ENCODE measurements around the gene LGALS8.

Gene LGALS8

DNA sequence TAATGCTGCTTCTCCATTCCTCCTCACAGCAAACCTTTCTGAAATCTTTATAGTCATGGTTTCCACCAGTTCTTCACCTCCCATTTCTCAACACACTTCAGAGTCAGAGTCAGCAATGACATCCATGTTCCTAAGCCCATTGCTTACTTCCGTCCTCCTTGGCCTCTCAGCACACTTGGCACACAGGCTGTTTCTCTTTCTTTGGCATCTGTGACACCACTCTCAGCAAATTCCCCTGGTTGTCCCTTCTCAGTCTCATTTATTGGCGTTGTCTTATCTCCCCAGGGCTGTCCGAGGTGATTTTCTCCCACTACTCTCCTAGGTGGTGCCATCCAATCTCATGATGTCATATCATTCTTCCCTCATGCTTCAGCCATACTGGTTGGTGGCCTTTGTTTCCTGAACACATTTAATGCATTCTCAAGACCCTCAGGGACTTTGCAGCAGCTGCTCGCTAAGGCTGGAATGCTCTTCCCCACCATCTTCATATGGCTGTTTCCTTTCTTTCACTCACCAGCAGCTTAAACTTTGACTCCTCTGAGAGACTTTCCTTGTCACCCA, 3.3 kb upstream of the LGALS8 start:
- Mint-ChIP-seq H3K27ac (no peak overlapping the region), H3K27me3 (no peaks in the 10 kb centered on the region), H3K9me3 (no peaks in the 10 kb centered on the region), H3K36me3 (ENCODE audit: low read depth) (peaks cover 9% of the 10 kb centered on the region), H3K4me3 (no peak overlapping the region), H3K4me1 (peaks cover 25% of the 10 kb centered on the region)
- no peak for DNase-seq
- no peak for ATAC-seq

DNA sequence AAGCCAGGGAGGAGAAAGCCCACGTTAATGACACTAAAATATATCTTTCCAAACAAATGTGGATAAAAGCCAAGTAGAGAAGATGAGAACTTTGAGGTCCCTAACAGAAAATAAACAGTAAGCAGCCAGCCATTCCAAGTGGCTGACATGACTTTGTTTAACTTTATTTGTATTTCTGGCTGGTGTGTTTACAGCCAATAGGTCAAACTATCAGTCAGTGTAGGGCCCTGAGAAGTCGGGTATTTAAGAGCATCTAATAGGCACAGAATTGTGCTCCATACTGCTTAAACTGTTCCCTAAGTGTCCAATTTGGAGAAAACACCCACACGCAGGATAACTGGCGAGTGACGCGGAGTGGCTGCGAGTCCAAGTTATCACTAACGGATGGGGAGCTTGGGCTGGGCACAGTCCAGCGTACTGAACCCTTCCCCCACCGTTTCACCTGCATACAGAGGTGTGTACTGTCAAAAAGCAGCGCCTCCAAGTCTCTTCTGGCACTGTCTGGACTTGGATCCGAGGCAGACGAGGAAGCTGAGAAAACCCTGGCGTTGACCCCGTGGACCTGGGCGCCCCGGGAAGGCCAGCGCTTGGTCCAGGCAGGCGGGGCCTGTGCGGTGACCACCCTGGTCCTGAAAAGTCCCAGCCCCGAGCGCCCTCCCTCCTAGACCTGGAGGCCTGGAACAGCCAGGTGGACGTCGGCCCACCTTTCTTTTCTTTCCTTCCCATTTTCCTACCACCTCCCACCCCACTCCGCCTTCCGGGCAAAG, 662 bp upstream of the LGALS8 start:
- peak overlapping the region; percentile 93 for H3K27ac Mint-ChIP-seq
- no peaks in the 10 kb centered on the region for H3K9me3 Mint-ChIP-seq
- peaks cover 22% of the 10 kb centered on the region for H3K4me1 Mint-ChIP-seq
- peaks cover 24% of the 10 kb centered on the region for H3K36me3 Mint-ChIP-seq (ENCODE audit: low read depth)
- H3K4me3 Mint-ChIP-seq, result peak overlapping the region; percentile 92
- H3K27me3 Mint-ChIP-seq, result no peaks in the 10 kb centered on the region
- DNase-seq, result peak; percentile 12
- no peak for ATAC-seq

DNA sequence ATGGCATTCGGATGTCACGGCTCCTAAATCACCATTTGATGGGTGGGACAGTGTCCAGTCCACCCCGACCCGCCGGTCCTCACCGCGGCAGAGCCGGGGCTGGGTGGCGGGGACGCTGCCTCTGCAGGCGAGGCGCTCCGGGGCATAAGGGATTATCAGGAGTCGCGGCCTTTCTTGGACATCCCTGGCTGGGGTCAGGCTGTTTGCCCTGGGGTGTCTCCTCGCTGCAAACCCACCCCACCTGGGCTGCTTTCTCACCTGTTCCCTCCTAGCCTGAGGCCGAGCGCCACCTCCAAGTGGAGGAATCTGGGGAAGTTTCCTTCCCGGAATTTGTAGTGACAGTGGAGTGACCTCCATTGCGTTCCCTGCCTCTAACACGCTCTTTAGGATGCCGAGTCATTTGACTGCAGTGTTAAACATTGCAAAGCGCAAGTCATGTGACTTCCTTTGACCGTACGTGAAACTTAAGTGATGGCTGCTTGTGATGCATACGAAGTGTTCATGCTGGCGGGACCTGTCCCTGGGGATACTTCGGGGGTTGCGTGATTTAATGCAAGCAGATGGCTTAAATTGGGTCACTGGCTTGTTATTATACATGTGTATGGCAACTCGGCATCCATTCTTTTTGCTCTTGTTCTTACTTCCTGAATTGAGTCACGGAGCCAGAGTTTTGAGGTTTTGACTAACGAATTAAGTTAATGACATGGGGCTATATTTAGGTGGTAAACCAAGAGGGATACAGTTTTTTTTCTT, 536 bp downstream of the LGALS8 start:
- peak overlapping the region; percentile 93 for H3K27ac Mint-ChIP-seq
- H3K36me3 Mint-ChIP-seq (ENCODE audit: low read depth), result peaks cover 24% of the 10 kb centered on the region
- peak; percentile 57 for DNase-seq
- H3K4me3 Mint-ChIP-seq, result peak overlapping the region; percentile 92
- peak; percentile 89 for ATAC-seq
- H3K27me3 Mint-ChIP-seq, result no peaks in the 10 kb centered on the region
- H3K9me3 Mint-ChIP-seq, result no peaks in the 10 kb centered on the region
- peaks cover 22% of the 10 kb centered on the region for H3K4me1 Mint-ChIP-seq

DNA sequence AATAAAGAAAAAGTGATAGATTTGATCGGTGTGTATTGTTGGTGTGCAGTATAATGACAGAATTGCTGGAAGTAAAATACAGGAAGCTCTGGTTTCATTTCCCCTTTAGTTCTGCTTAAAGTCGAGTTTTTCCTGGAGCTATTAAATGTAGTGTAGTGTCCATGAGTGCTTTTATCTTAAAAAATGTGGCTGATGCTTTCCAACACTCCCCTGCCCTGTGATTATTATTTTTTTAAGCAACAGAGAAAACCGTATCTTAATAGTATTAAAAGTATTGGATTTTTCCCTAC, 1.1 kb downstream of the LGALS8 start:
- no peak for ATAC-seq

GRCh38 chr1:236526079-236526478, 2.3 kb downstream of the LGALS8 start:
- no peak overlapping the region for H3K4me3 Mint-ChIP-seq
- DNase-seq (no peak), ATAC-seq (no peak)
- no peaks in the 10 kb centered on the region for H3K27me3 Mint-ChIP-seq
- H3K9me3 Mint-ChIP-seq, result no peaks in the 10 kb centered on the region
- H3K4me1 Mint-ChIP-seq, result peaks cover 32% of the 10 kb centered on the region
- H3K36me3 Mint-ChIP-seq (ENCODE audit: low read depth), result peaks cover 28% of the 10 kb centered on the region
- H3K27ac Mint-ChIP-seq, result peak overlapping the region; percentile 32

More for the DNA sequence above, 1.1 kb downstream of the LGALS8 start:
- peaks cover 24% of the 10 kb centered on the region for H3K36me3 Mint-ChIP-seq (ENCODE audit: low read depth)
- peak overlapping the region; percentile 92 for H3K4me3 Mint-ChIP-seq
- H3K27me3 Mint-ChIP-seq, result no peaks in the 10 kb centered on the region
- no peak for DNase-seq
- H3K9me3 Mint-ChIP-seq, result no peaks in the 10 kb centered on the region
- peaks cover 22% of the 10 kb centered on the region for H3K4me1 Mint-ChIP-seq
- peak overlapping the region; percentile 93 for H3K27ac Mint-ChIP-seq

GRCh38 chr1:236530286-236530685, 6.5 kb downstream of the LGALS8 start:
- Mint-ChIP-seq H3K27ac (peak overlapping the region; percentile 45), H3K27me3 (no peaks in the 10 kb centered on the region), H3K9me3 (no peaks in the 10 kb centered on the region), H3K4me1 (peaks cover 45% of the 10 kb centered on the region), H3K4me3 (no peak overlapping the region), H3K36me3 (ENCODE audit: low read depth) (peaks cover 33% of the 10 kb centered on the region)
- ATAC-seq (no peak), DNase-seq (no peak)

DNA sequence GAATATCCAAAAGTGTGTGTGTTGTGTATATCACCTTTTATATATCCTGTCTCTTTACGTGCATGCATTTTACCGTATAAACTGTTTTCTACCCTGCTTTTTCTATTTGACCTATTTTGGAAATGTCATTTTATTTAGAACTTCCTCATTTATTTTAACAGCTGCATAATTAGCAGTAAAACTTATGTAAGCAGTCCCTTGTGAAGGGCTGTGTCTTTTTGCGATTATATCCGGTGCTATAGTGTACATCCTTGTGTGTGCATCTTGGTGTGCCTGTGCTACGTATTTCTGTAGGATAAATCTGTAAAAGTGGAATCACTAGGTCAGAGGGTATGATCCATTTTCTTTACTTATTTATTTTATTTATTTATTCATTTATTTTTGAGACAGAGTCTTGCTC, 7.2 kb downstream of the LGALS8 start:
- H3K4me3 Mint-ChIP-seq, result no peak overlapping the region

GRCh38 chr1:236532850-236533249, 9.1 kb downstream of the LGALS8 start:
- ATAC-seq, result no peak
- Mint-ChIP-seq H3K9me3 (no peaks in the 10 kb centered on the region), H3K4me1 (peaks cover 44% of the 10 kb centered on the region), H3K4me3 (no peak overlapping the region), H3K27me3 (no peaks in the 10 kb centered on the region), H3K27ac (peak overlapping the region; percentile 12), H3K36me3 (ENCODE audit: low read depth) (peaks cover 28% of the 10 kb centered on the region)
- DNase-seq, result no peak

More for the DNA sequence above, 7.2 kb downstream of the LGALS8 start:
- ATAC-seq (no peak), DNase-seq (no peak)
- Mint-ChIP-seq H3K4me1 (peaks cover 47% of the 10 kb centered on the region), H3K27ac (peak overlapping the region; percentile 45), H3K9me3 (no peaks in the 10 kb centered on the region), H3K36me3 (ENCODE audit: low read depth) (peaks cover 31% of the 10 kb centered on the region), H3K27me3 (no peaks in the 10 kb centered on the region)

DNA sequence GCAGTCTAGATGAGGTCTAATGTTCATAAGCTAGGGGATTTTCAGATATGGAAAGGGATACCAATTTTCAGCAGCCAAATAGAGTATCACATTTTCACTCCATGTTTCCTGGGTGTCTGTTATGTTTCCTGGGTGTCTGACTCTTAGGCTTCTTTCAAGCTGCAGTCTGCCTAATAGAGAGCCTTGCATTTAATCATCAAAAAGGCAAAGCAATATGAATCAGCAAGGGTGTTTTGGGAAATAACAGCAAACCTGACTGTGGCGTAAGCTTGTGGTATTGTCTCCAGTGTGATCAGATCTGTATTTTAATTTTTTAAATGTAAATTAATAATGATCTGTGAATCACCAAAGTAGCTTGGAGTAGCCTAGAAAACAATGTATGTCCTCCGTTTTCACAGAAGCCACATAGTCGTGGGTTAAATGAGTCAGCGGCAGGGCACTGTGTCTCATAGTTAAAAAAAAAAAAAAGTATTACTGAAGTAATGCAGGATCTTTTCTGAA, 10.4 kb downstream of the LGALS8 start:
- no peaks in the 10 kb centered on the region for H3K9me3 Mint-ChIP-seq
- peak overlapping the region; percentile 91 for H3K27ac Mint-ChIP-seq
- no peaks in the 10 kb centered on the region for H3K27me3 Mint-ChIP-seq
- DNase-seq, result peak; percentile 35
- peak overlapping the region; percentile 24 for H3K4me3 Mint-ChIP-seq
- peaks cover 44% of the 10 kb centered on the region for H3K4me1 Mint-ChIP-seq
- peaks cover 34% of the 10 kb centered on the region for H3K36me3 Mint-ChIP-seq (ENCODE audit: low read depth)
- ATAC-seq, result peak; percentile 89

GRCh38 chr1:236535190-236535589, 11.4 kb downstream of the LGALS8 start:
- H3K9me3 Mint-ChIP-seq, result no peaks in the 10 kb centered on the region

GRCh38 chr1:236535662-236536161, 11.9 kb downstream of the LGALS8 start:
- H3K36me3 Mint-ChIP-seq (ENCODE audit: low read depth), result peaks cover 45% of the 10 kb centered on the region
- peak overlapping the region; percentile 53 for H3K27ac Mint-ChIP-seq
- H3K27me3 Mint-ChIP-seq, result no peaks in the 10 kb centered on the region
- H3K4me1 Mint-ChIP-seq, result peaks cover 37% of the 10 kb centered on the region
- ATAC-seq (no peak), DNase-seq (no peak)
- H3K9me3 Mint-ChIP-seq, result no peaks in the 10 kb centered on the region
- H3K4me3 Mint-ChIP-seq, result no peak overlapping the region

More at GRCh38 chr1:236535190-236535589, 11.4 kb downstream of the LGALS8 start:
- no peak for ATAC-seq
- peaks cover 41% of the 10 kb centered on the region for H3K4me1 Mint-ChIP-seq
- peaks cover 42% of the 10 kb centered on the region for H3K36me3 Mint-ChIP-seq (ENCODE audit: low read depth)
- peak overlapping the region; percentile 53 for H3K27ac Mint-ChIP-seq
- H3K4me3 Mint-ChIP-seq, result no peak overlapping the region
- no peak for DNase-seq
- no peaks in the 10 kb centered on the region for H3K27me3 Mint-ChIP-seq

DNA sequence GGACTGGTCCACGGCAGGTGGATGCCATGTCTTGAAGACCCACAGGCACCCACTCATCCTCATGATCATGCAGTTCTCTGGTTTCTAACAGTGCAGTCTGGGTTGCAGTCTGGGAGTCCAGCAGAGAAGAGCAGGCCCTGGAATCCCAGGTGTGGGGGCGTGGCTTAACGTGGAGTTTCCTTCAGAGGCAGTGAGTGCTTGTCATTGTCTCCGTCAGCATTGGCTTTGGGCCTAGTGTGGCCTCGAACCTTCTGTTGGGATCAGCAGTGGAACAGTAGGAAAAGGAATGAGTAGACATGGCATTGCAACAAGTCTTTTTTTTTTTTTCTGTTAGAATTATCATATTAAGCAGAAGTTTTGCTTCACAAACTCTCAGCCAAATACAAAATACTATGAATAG, 12.8 kb downstream of the LGALS8 start:
- no peaks in the 10 kb centered on the region for H3K27me3 Mint-ChIP-seq
- H3K4me1 Mint-ChIP-seq, result peaks cover 32% of the 10 kb centered on the region
- no peak overlapping the region for H3K27ac Mint-ChIP-seq
- H3K4me3 Mint-ChIP-seq, result no peak overlapping the region
- peaks cover 45% of the 10 kb centered on the region for H3K36me3 Mint-ChIP-seq (ENCODE audit: low read depth)
- no peaks in the 10 kb centered on the region for H3K9me3 Mint-ChIP-seq
- ATAC-seq (no peak), DNase-seq (no peak)

DNA sequence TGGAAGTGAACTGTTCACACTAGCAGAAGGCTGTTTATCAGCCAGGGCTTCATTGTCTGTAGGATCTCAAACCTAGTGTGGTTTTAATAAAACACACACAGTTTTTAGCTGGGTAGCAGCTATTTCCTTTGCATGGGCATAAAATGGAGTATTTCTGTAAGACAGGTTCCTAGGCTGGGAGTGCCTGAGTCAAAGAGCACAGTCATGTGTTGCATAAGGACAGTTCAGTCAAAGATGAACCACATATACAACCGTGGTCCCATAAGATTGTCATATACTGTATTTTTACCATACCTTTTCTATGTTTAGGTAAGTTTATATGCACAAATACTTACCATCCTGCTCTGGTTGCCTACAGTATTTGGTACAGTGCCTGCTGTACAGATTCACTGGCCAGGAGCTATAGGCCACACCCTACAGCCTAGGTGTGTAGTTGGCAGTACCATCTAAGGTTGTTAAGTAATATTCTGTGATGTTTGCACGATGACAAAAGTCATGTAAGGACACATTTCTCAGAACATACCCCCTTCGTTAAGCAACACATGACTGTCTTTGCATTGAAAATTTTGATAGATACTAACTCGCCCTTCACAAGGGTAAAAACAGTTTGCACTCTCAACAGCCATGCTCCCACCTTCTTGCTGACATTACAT, 17.2 kb downstream of the LGALS8 start:
- H3K4me3 Mint-ChIP-seq, result no peak overlapping the region
- ATAC-seq (no peak), DNase-seq (no peak)
- peaks cover 7% of the 10 kb centered on the region for H3K4me1 Mint-ChIP-seq
- H3K9me3 Mint-ChIP-seq, result no peaks in the 10 kb centered on the region
- no peaks in the 10 kb centered on the region for H3K27me3 Mint-ChIP-seq
- H3K36me3 Mint-ChIP-seq (ENCODE audit: low read depth), result peaks cover 63% of the 10 kb centered on the region
- H3K27ac Mint-ChIP-seq, result no peak overlapping the region

DNA sequence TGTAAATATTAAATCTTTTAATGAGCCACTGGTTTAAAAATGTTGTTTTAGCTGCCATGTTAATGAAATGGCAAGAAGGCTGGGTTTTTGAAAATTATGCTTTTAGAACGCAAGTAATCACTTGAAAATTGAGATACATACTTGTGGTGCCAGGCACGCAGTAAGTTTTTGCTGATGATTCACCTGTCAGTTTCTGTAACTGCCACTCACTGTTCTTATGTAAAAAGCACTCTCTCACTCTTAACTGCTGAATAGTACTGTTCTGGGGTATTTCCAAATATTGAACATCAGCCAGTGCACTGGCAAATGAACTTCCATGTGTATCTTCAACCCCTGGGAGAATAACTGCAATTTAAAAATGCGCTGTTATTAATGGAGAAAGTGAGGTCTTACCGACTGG, 17.9 kb downstream of the LGALS8 start:
- no peak for DNase-seq
- Mint-ChIP-seq H3K9me3 (no peaks in the 10 kb centered on the region), H3K4me3 (no peak overlapping the region), H3K27me3 (no peaks in the 10 kb centered on the region), H3K27ac (no peak overlapping the region), H3K4me1 (peaks cover 15% of the 10 kb centered on the region), H3K36me3 (ENCODE audit: low read depth) (peaks cover 66% of the 10 kb centered on the region)
- ATAC-seq, result no peak
